ENCODE results near the gene APOA4. TPM values are rescaled to one million over a fixed set of nuclear protein-coding genes. Genes with fewer than 3 reads are reported as not detected.

Gene APOA4
- total and polyA plus RNA-seq, 2 of the 13 experiments (the other 11 are each of a cell fraction or from before 2014, with no cell fraction given), result 3.8 to 7.2 TPM

GRCh38 chr11:116830184-116830912 lies 7.2 kb upstream of the APOA4 start (continued):
- TF ChIP-seq REST (IDR thresholded peaks at IDR 0.05; ENCODE audit: borderline replicate concordance in 1 of 2, low read depth in 1 of 2, low read length in 2 of 2) (no peak), ZZZ3 (CRISPR knock-in tag; IDR thresholded peaks at IDR 0.05; ENCODE audit: borderline replicate concordance) (no peak), PHF20 (CRISPR knock-in tag; IDR thresholded peaks at IDR 0.05) (no peak), RCOR2 (CRISPR knock-in tag; IDR thresholded peaks at IDR 0.05) (no peak), SRSF4 (IDR thresholded peaks at IDR 0.05; ENCODE audit: low read depth, low read length, poor library complexity, severe bottlenecking) (no peak), DDIT3 (CRISPR knock-in tag; IDR thresholded peaks at IDR 0.05) (no peak), HNRNPH1 (optimal IDR thresholded peaks at IDR 0.05; ENCODE audit: low read depth, low read length) (no peak), ZNF629 (CRISPR knock-in tag; conservative IDR thresholded peaks at IDR 0.05) (no peak), PPARG (CRISPR knock-in tag; conservative IDR thresholded peaks at IDR 0.05) (no peak), RBM39 (IDR thresholded peaks at IDR 0.05; ENCODE audit: low read depth, low read length, poor library complexity, severe bottlenecking) (no peak), RFXAP (CRISPR knock-in tag; IDR thresholded peaks at IDR 0.05; ENCODE audit: borderline replicate concordance) (no peak), ZNF276 (CRISPR knock-in tag; IDR thresholded peaks at IDR 0.05; ENCODE audit: low read depth) (no peak), ZNF30 (CRISPR knock-in tag; IDR thresholded peaks at IDR 0.05) (no peak), ATRX (CRISPR knock-in tag; IDR thresholded peaks at IDR 0.05; ENCODE audit: borderline replicate concordance) (no peak), CCAR2 (optimal IDR thresholded peaks at IDR 0.05; ENCODE audit: low read depth, low read length) (no peak), ZNF775 (CRISPR knock-in tag; IDR thresholded peaks at IDR 0.05; ENCODE audit: borderline replicate concordance) (no peak), TMF1 (CRISPR knock-in tag; IDR thresholded peaks at IDR 0.05; ENCODE audit: low read depth) (peak; percentile 4; the same call in 1 of the 2 replicates), ZNF3 (CRISPR knock-in tag; IDR thresholded peaks at IDR 0.05) (no peak), JARID2 (CRISPR knock-in tag; IDR thresholded peaks at IDR 0.05; ENCODE audit: insufficient replicate concordance) (no peak), RNF2 (conservative IDR thresholded peaks at IDR 0.05; ENCODE audit: low read depth) (no peak), NPAS2 (CRISPR knock-in tag; IDR thresholded peaks at IDR 0.05; ENCODE audit: borderline replicate concordance) (no peak), ZNF33A (CRISPR knock-in tag; IDR thresholded peaks at IDR 0.05; ENCODE audit: borderline replicate concordance) (no peak), U2AF2 (IDR thresholded peaks at IDR 0.05; ENCODE audit: low read depth, low read length) (no peak), KDM2A (CRISPR knock-in tag; IDR thresholded peaks at IDR 0.05; ENCODE audit: borderline replicate concordance, low read depth) (no peak), FOXP1 (IDR thresholded peaks at IDR 0.05) (no peak), FOXP1 (CRISPR knock-in tag; IDR thresholded peaks at IDR 0.05) (no peak), REL (CRISPR knock-in tag; conservative IDR thresholded peaks at IDR 0.05) (no peak)

Data from HepG2 (cell line).